ENCODE measurements around the gene IL17RB. TPM values are rescaled to one million over a fixed set of nuclear protein-coding genes. Genes with fewer than 3 reads are reported as not detected.
A peak's percentile ranks its signal among the peaks of the same experiment; 100 is the strongest.

The IL17RB gene, protein sequence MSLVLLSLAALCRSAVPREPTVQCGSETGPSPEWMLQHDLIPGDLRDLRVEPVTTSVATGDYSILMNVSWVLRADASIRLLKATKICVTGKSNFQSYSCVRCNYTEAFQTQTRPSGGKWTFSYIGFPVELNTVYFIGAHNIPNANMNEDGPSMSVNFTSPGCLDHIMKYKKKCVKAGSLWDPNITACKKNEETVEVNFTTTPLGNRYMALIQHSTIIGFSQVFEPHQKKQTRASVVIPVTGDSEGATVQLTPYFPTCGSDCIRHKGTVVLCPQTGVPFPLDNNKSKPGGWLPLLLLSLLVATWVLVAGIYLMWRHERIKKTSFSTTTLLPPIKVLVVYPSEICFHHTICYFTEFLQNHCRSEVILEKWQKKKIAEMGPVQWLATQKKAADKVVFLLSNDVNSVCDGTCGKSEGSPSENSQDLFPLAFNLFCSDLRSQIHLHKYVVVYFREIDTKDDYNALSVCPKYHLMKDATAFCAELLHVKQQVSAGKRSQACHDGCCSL
- 23.2 TPM for total RNA-seq

DNA sequence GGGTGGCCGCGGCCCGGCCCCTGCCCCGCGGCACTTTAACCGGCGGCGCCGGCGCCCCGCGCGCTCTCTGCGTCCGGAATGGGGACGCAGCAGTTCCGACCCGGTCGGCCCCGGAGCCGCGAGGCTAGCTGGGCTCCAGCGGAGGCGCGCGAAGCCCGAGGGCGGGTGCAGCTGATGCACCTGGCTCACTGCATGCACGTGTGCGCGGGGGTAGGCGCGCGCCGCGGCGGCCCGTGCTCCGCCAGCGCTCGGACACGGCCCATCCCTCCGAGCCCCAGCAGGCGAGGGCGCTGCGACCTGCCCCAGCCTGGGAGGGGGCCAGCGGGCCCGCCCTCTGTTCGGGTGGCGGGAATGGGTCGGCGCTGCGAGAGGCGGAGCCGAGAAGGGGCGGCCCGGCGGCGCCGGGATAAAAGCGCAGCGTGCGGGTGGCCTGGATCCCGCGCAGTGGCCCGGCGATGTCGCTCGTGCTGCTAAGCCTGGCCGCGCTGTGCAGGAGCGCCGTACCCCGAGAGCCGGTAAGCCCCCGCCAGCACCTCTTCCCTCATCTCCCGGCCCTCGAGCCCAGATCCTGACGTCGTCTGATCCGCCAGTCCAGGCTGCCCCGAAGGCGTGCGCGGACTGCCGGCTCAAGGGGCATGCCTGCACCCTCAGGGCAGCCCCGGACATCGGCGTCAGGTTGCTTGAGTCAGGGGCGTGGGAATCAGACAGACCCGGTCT, at the start of gene IL17RB, which contains the start of gene CHDH:
Gene IL17RB (plus strand): TSS at position 435 of the 717 bp plus-strand sequence. CDS start 21 bp downstream, at position 456.
Gene CHDH (minus strand): TSS at position 286 of the 717 bp plus-strand sequence. CDS start 22,411 bp downstream, outside the sequence.
- DNase-seq (ENCODE audit: low spot score) = peak; percentile 96

DNA sequence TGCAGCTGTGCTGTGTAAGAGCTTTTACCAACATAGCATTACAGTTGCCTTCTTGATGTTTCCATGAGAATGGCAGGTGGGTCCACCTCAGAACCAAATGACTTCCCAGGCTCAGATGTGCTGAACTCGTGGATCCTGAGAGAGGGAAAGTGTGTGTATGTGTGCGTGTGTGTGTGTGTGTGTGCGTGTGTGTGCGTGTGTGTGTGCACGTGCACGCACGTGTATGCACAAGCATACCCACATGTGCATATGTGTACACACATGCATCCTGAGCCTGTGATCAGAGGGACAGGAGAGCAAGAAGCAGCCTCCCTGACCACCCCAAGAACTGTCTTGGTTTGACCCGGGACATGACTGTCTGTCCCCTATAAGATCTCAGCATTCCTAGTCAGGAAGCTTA, 48.2 kb upstream of the IL17RB start:
- no peak for ATAC-seq
- DNase-seq (ENCODE audit: low spot score) = no peak

More for the DNA sequence above, at the start of gene IL17RB, which contains the start of gene CHDH:
- ATAC-seq = peak; percentile 75

DNA sequence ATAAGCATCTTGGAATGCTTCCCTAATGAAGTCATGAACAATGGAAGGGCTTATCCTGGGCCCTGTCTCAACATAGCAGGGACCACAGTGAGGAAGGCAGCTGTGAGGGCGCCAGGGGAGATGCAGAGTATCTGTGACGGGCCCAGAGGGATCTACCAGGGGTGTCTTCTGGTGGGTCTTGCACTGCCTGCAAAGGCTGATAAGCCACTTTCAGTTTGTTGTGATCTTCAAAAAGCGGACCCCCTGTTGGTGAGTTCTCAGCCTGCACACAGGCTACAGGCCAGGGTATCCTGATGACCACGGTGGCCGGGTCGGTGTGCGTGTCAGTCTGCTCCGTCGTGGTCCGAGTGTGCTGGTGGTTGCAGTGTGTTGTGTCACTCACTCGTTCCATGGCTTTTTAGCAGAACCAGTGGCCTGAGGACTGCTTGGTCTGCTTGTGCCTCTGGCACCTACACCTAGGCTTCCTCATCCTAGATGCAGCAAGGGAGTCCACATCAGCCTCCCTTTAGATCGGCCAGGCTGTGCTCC, 47.0 kb upstream of the IL17RB start:
- ATAC-seq (no peak), DNase-seq (ENCODE audit: low spot score) (no peak)

DNA sequence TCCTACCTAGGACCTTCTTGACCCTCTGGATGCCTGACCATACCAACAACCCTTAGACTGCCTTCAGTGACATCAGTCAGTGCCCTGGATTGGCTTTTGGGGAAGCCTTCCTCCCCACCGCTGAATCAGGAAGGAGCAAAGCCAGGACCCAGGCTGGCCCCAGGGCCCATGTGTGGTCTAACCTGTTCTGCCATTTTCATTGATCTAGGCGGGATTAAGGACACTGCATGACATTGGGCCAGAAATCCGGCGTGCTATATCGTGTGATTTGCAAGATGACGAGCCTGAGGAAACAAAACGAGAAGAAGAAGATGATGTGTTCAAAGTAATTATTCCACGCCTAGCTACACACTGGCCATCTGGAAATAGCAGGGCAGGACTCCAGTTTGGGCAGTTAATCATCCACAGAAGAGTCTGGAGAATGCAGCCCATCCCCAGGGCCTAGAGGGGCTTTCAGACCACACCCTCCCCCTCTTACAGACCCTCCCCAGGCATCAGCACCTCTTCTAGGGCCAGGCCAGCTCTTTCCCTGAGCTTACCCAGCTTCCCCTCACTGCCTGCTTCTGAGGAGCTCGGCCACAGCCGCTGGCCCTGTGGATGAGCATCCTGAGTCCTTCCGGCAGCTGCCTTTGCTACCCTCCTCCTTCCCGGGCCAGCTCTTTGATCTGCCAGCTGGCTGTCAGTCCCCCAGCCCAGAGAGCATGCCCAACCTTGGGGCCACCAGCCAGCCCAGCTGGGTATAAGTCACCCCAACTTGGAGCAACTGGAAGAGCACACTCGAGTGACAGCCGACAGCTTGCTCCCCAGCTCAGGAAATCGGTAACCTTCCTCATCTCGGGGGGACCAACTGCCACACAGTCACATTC, 46.1 kb upstream of the IL17RB start:
- DNase-seq (ENCODE audit: low spot score) (no peak), ATAC-seq (no peak)

DNA sequence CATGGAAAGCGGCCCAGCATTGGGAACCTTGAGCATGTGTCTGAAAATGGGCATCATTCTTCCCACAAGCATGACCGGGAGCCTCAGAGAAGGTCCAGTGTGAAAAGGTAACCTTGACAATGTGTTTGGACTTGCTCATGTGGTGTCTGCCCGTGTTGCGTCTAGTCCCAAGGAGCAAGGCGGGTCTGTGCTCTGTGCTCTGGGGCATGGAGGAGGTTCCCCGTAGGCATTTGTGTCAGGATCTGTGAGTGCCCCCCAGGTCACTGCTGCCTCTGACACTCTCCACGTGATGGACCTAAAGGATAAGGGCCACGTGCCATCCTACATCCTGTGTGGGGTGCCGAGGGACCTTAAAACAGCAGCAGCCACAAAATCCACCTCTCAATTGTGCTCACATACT, 45.0 kb upstream of the IL17RB start:
- DNase-seq (ENCODE audit: low spot score) (no peak), ATAC-seq (no peak)

DNA sequence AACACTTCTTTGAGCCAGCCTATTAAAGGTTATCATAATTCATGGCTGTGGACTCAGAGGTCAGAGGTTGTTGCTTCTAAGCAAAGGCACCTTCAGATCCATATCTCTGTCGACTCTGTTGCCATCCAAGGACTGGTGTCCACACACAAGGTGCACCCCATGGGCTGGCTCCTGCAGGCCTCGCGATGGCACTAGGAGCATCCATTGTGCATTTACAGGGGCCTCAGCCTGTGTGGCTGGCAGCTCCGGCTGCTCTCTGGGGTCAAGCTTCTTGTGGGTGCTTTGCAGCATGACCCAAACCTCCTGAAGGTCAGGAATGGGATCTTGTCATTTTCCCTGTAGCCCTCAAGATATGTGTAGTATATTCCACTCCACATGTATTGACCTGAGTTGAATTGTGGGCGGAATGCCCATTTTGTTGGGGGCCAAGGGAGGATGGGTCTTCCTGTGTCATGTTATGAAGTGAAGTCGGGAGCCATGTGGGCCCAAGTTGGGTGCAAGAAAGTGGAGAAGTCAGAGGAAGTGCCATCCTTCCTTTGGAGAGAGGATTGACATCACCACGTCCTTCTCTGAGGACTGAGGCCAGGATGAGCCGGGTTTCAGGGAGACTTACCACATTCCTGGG, 44.0 kb upstream of the IL17RB start:
- ATAC-seq = no peak
- DNase-seq (ENCODE audit: low spot score) = peak; percentile 31

DNA sequence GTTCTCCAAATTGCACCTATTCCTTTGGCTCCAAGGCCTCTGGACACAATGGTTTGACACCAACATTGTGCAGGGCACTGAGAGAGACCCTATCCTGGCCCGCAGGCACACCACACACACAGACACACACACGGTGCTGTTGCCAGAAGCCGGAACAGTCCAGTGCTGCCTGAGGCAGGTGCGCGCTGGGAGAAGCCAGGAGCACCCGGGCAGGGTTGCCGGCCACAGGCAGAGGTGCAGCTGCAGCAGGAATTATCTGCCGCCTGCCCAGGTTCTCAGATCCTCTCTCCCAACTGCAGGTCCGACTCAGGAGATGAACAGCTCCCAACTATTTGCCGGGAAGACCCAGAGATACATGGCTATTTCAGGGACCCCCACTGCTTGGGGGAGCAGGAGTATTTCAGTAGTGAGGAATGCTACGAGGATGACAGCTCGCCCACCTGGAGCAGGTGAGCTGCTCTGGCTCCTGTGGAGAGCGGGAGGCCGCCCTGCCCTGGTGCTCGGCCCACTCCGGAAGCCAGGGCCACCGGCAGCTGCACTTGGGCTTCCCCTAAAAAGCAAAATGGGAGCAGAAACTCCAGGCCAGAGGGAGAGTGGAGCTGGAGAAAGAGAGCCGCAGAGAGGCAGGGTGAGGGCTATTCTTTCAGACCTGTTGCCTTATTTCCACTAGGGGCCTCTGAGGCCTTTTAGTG, 43.1 kb upstream of the IL17RB start:
- ATAC-seq (no peak), DNase-seq (ENCODE audit: low spot score) (peak; percentile 38)

DNA sequence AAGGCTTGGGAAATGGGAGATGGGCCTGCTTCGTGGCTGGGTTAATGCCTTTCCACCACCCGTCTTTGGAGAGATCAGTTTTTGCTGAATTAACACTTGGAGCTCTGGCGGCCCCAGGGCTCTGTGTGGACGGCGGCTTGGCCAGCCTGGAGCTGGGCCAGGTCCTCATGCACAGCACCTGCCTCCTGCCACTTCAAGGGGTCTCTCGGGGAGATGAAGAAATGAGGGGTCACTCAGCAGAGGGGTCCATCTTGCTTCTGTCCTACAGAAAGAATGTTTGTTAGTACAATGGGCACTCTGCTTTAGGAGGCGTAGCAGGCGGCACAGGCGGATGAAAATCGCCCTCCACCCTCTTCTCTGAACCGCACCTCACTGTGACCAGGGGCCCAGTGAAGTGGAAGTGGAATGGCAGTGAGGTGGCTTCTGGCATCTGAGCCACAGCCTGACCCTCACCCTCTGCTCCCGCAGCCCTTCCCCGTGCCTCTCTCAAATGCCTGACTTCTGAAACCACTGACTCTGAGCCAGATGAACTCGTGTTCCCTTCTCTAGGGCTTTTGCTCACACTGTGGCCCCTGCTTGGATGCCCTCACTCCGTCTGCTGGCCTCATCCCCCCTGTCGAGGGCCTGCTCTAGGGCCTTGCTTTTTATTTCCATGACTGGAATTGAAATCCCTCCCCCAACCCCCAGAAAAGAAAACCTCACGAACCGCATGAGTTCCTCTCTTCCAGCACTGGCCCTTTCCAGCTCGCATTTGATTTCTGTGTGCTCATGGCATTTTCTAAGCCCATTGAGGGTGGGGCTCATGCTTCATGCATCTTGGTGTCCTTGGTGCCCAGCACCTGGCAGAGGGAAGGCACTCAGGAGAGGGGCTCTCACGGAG, 42.3 kb upstream of the IL17RB start:
- DNase-seq (ENCODE audit: low spot score) (no peak), ATAC-seq (no peak)

DNA sequence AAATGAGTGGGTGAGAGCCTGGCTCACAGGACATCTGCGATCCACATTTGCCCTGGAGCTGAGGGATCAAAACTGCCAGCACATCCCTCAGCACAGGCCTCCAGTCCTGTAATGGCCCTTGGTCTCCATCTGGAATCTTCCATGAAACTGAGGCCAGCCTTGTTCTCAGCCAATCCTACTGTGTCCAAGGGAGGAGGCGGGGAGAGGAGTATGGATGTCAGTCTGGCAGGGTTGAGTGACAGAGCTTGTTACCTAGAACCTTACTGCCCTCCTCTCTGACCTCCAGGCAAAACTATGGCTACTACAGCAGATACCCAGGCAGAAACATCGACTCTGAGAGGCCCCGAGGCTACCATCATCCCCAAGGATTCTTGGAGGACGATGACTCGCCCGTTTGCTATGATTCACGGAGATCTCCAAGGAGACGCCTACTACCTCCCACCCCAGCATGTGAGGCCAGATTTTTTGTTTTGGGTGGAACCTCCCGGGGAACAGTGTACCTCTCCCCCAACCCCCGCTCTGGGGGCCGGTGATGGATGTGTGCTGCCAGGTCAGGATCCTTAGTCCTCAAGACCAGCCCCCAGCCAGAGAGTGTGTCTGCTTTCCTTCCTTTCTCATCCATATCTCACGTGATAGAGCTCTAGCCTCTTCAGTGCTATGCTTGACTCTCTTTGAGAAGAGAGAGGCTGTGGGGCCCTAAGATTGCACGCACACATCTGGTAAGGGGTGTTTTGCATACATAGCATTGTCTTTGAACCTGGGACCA, 41.5 kb upstream of the IL17RB start:
- ATAC-seq = no peak
- peak; percentile 33 for DNase-seq (ENCODE audit: low spot score)

DNA sequence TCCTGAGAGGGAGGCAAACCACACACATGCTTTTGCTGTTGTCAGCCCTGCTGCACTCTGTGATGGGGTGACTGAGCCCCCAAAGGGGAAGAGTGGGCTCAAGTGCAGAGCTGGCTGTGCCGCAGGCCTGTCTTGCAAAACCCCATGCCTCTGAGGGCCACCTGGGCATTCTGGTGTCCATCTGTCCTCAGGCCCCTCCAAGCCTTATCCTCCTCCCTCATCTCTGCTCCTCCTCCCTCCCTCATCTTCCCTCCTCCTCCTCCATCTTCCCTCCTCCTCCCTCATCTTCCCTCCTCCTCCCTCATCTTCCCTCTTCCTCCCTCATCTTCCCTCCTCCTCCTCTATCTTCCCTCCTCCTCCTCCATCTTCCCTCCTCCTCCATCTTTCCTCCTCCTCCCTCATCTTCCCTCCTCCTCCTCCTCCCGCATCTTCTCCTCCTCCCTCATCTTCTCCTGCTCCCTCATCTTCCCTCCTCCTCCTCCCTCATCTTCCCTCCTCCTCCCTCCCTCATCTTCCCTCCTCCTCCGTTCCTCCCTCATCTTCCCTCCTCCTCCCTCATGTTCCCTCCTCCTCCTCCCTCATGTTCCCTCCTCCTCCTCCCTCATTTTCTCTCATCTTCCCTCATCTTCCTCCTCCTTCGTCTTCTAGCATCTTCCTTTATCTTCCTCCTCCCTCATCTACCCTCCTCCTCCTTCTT, 40.8 kb upstream of the IL17RB start:
- peak; percentile 38 for DNase-seq (ENCODE audit: low spot score)

DNA sequence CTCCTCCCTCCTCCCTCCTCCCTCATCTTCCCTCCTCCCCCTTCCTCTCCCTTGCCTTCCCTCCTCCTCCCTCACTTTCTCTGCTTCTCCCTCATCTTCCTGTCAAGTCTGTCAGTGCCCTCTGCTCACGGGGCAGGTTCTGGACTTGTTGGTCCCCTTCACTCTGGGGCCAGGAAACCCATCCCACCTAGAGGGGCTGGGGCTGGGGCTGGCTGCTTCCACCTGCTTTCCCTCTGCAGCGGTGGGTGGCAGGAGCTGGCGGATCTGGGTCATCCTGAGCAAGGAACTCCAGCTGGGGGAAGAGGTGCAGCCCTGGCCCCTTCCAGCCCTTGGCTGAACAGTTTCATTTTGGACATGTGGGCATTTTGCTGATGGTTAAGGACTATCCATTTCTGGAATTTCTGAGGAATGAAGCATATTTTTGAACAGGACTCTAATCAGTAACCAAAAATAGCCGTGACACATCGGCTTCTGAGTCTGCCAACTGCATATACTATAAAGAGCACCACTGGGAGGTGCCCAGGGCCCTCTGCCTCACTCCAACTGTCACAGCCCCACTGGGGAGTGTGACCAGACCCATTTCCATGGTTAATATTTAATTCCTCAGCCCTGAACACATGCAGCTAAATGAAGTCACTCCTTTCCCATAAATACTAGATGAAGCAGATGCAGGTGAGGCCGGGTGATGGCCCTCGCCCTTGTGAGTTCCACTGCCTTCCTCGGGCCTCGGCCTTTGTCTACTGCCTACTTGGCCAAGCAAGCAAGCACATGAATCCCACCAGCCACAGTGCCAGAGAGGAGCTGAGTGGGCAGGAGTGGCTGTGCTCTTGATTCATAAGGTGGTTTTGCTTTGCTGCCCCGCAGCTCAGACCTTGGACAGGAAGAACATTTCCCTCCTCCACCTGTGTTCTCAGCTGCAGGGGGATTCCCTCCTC, 39.9 kb upstream of the IL17RB start:
- ATAC-seq = peak; percentile 43
- DNase-seq (ENCODE audit: low spot score) = peak; percentile 39

More for the DNA sequence above, 40.8 kb upstream of the IL17RB start:
- no peak for ATAC-seq

DNA sequence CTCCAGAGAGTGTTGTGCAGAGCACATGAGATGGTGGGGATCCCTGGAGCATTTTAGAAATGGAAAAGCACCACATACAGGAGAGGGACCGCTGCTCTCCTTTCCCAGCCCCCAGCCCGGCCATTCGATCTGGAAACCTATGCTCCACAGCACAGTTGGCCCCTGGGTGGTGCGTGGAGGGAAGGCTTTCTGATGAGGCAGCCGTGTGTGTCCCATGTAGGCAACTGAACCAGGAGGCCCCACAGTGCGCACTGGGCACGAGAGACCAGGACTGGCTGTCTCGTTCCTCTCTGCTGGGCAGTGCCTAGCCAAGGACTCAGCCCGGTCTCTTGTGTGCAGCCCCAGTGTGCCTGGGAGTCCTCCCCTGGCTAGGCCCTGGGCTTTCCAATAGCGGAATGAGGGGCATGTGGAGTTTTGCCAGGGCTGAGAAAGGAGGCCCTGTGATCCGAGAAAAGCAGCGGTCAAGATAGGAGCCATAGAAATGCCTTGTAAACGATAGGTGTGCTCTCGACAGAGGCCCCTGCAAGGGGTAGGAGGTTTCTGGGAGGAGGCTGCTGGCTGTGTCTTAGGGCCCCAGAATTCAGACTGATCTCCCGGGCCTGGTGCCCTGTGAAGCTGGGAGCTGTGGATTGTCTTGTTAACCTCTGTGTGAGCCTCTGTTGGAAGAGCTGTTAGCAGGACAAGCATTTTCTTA, 39.1 kb upstream of the IL17RB start:
- peak; percentile 2 for ATAC-seq

DNA sequence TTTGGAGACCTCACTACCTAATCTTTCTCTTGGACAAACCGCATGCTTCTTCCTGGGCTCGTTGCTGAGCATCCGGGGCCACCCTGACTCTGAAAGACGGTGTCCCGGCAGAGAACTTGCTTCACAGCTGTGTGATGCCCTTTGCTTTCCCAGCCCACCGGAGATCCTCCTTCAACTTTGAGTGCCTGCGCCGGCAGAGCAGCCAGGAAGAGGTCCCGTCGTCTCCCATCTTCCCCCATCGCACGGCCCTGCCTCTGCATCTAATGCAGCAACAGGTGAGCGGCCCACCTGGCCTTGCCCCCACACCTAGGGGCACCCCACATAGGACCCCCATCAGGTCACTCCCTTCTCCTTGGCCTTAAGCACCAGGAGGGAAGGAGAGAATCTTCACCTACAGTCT, 37.9 kb upstream of the IL17RB start:
- no peak for ATAC-seq
- DNase-seq (ENCODE audit: low spot score) = peak; percentile 43

More for the DNA sequence above, 39.1 kb upstream of the IL17RB start:
- DNase-seq (ENCODE audit: low spot score) = peak; percentile 43

DNA sequence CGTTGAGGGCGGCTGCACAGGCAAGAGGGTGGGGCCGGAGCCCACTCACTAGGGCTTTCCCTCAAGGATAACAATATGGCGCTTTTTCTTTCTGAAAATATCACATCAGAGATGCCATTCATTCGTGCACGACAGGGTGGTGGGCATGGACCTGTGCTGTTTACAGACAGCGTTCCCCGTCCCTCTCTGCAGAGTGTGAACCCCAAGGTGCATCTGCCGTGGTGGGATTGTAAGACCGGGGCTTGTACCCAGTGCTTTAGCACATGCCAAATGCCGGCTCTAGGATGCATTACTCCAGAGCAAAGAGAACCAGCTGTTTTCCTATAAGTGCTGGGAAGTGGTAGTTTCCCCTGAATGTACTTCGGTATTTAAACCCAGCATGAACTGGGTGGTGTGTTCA, 37.1 kb upstream of the IL17RB start:
- no peak for DNase-seq (ENCODE audit: low spot score)

DNA sequence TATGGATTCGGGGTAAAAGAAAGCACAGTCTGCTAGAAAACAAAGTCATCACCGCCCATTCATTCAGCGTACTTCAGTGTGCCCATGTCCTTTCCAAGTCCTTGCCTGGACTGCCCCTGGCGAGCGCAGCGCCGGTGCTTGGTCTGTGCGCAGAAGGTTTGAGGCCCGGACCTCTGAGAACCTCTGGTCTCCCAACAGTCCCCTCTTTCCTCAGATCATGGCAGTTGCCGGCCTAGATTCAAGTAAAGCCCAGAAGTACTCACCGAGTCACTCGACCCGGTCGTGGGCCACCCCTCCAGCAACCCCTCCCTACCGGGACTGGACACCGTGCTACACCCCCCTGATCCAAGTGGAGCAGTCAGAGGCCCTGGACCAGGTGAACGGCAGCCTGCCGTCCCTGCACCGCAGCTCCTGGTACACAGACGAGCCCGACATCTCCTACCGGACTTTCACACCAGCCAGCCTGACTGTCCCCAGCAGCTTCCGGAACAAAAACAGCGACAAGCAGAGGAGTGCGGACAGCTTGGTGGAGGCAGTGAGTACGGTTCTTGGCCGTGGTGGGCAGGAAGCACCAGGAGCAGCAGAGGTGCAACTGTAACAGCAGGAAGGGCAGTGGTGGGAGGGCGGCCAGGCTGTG, 36.5 kb upstream of the IL17RB start:
- DNase-seq (ENCODE audit: low spot score) (peak; percentile 32), ATAC-seq (no peak)

More for the DNA sequence above, 37.1 kb upstream of the IL17RB start:
- no peak for ATAC-seq
